GM21786 (cell line): Measurements from ENCODE around the gene LHFPL6.

Experiments
- ATAC-seq: cut with Tn5 transposase; IDR thresholded peaks from one replicate; pipeline ENCODE4 v1.9.1; 2021; ENCODE audit not compliant: unreplicated experiment

Gene LHFPL6

GRCh38 chr13:39557285-39557955 is 45.6 kb downstream of the LHFPL6 start:
- no peak for ATAC-seq

GRCh38 chr13:39556866-39557265 is 46.1 kb downstream of the LHFPL6 start:
- no peak for ATAC-seq

- no peak for ATAC-seq
Observed at GRCh38 chr13:39554371-39554770, 48.6 kb downstream of the LHFPL6 start.

- ATAC-seq: no peak
Observed at GRCh38 chr13:39552246-39552645, 50.7 kb downstream of the LHFPL6 start.

- no peak for ATAC-seq
Observed at GRCh38 chr13:39550931-39551330, 52.1 kb downstream of the LHFPL6 start.

- ATAC-seq: no peak
Observed at GRCh38 chr13:39547108-39547507, 55.9 kb downstream of the LHFPL6 start.

GRCh38 chr13:39542361-39542760 is 60.6 kb downstream of the LHFPL6 start:
- no peak for ATAC-seq

- ATAC-seq: no peak
Observed at GRCh38 chr13:39540929-39541605, 61.9 kb downstream of the LHFPL6 start.

GRCh38 chr13:39538816-39539790 is 63.9 kb downstream of the LHFPL6 start:
- no peak for ATAC-seq

- ATAC-seq: no peak
Observed at GRCh38 chr13:39536906-39537305, 66.1 kb downstream of the LHFPL6 start.

GRCh38 chr13:39536274-39536673 is 66.7 kb downstream of the LHFPL6 start:
- ATAC-seq: no peak

- no peak for ATAC-seq
Observed at GRCh38 chr13:39533651-39534150, 69.3 kb downstream of the LHFPL6 start.

GRCh38 chr13:39531646-39532045 is 71.3 kb downstream of the LHFPL6 start:
- no peak for ATAC-seq

GRCh38 chr13:39530916-39531315 is 72.1 kb downstream of the LHFPL6 start:
- no peak for ATAC-seq

- ATAC-seq: no peak
Observed at GRCh38 chr13:39528661-39528980, 74.4 kb downstream of the LHFPL6 start.

- no peak for ATAC-seq
Observed at GRCh38 chr13:39527961-39528660, 74.9 kb downstream of the LHFPL6 start.

GRCh38 chr13:39527301-39527700 is 75.7 kb downstream of the LHFPL6 start:
- no peak for ATAC-seq

GRCh38 chr13:39526499-39526898 is 76.5 kb downstream of the LHFPL6 start:
- no peak for ATAC-seq

GRCh38 chr13:39525506-39525905 is 77.5 kb downstream of the LHFPL6 start:
- no peak for ATAC-seq

GRCh38 chr13:39524795-39525194 is 78.2 kb downstream of the LHFPL6 start:
- no peak for ATAC-seq

- ATAC-seq: no peak
Observed at GRCh38 chr13:39522329-39522728, 80.7 kb downstream of the LHFPL6 start.
